ENCODE measurements around the gene PDE7B. TPM values are rescaled to one million over a fixed set of nuclear protein-coding genes. Genes with fewer than 3 reads are reported as not detected.

PDE7B gene
- total and polyA plus RNA-seq, 2 of the 8 experiments (the other 6 are each of a cell fraction or from before 2014, with no cell fraction given): not detected

- Histone ChIP-seq H2BK120ac (replicated peaks; ENCODE audit: low read depth, low read length) (no peak overlapping the region), H3K56ac (replicated peaks; ENCODE audit: insufficient read length, low read depth, low read length) (no peak overlapping the region), H2BK5ac (ENCODE audit: low read depth, low read length) (no peak overlapping the region), H3K4me1 (replicated peaks in 1 of 4; ENCODE audit: control insufficient read depth in 3 of 4, insufficient read depth in 4 of 4, low read length in 3 of 4) (no peaks in the 10 kb centered on the region), H4K8ac (ENCODE audit: extremely low read depth, insufficient read depth, low read length) (no peak overlapping the region), H3K4ac (replicated peaks; ENCODE audit: insufficient read length, low read depth, low read length) (no peak overlapping the region), H3K9me3 (ENCODE audit: insufficient read depth in 2 of 2, low read depth in 1 of 2, low read length in 1 of 2) (no peaks in the 10 kb centered on the region), H4K91ac (replicated peaks; ENCODE audit: insufficient read length, low read length) (no peak overlapping the region), H3K27ac (ENCODE audit: low read depth, low read length) (no peak overlapping the region), H2BK12ac (ENCODE audit: low read depth, low read length) (no peak overlapping the region), H4K20me1 (replicated peaks in 1 of 2; ENCODE audit: control insufficient read depth in 1 of 2, insufficient read depth in 2 of 2, low read length in 2 of 2) (no peaks in the 10 kb centered on the region), H4K5ac (ENCODE audit: insufficient read length, low read depth, low read length) (no peak overlapping the region), H3K27me3 (replicated peaks in 1 of 4; ENCODE audit: control insufficient read depth in 3 of 4, extremely low read depth in 1 of 4, insufficient read depth in 3 of 4, low read length in 3 of 4) (no peaks in the 10 kb centered on the region), H3K9ac (replicated peaks in 1 of 4; ENCODE audit: extremely low read depth in 1 of 4, low read depth in 3 of 4, low read length in 3 of 4) (no peak overlapping the region), H3K4me2 (ENCODE audit: insufficient read depth in 1 of 2, low read depth in 2 of 2, low read length in 2 of 2) (no peak overlapping the region), H3K4me3 (ENCODE audit: extremely low read depth in 1 of 4, insufficient read depth in 2 of 4, low read depth in 3 of 4, low read length in 4 of 4) (no peak overlapping the region), H3K36me3 (ENCODE audit: control insufficient read depth in 2 of 4, insufficient read depth in 4 of 4, low read length in 3 of 4) (no peaks in the 10 kb centered on the region), H2AK5ac (ENCODE audit: low read depth, low read length) (no peak overlapping the region), H2BK20ac (ENCODE audit: low read length) (no peak overlapping the region), H3K23me2 (ENCODE audit: low read depth, low read length) (no peaks in the 10 kb centered on the region), H3K79me2 (ENCODE audit: control insufficient read depth in 1 of 2, insufficient read depth in 2 of 2, low read length in 2 of 2) (no peaks in the 10 kb centered on the region), H2BK15ac (ENCODE audit: low read length) (no peak overlapping the region), H3K79me1 (ENCODE audit: low read depth, low read length) (no peaks in the 10 kb centered on the region), H3K18ac (ENCODE audit: extremely low read depth, low read length) (no peak overlapping the region), H2AFZ (ENCODE audit: low read length) (no peak overlapping the region), H3K14ac (ENCODE audit: insufficient read length) (no peak overlapping the region), H3K23ac (ENCODE audit: insufficient read length) (no peak overlapping the region)
- CTCF ChIA-PET (ENCODE audit: partially characterized antibody): no interaction called here
- DNase-seq (ENCODE audit: low read depth in 1 of 2, low spot score in 2 of 2) (no peak), FAIRE-seq (no peak)
- TF ChIP-seq SIX5 (IDR thresholded peaks at IDR 0.05; ENCODE audit: low read depth, low read length) (no peak), RNF2 (IDR thresholded peaks at IDR 0.05; ENCODE audit: borderline replicate concordance, low read depth, low read length, missing control alignments, poor library complexity, severe bottlenecking) (no peak), SIRT6 (IDR thresholded peaks at IDR 0.05; ENCODE audit: low read length) (no peak), POU5F1 (IDR thresholded peaks at IDR 0.05; ENCODE audit: low read depth, low read length) (no peak), POLR2AphosphoS5 (IDR thresholded peaks at IDR 0.05; ENCODE audit: low read depth, low read length) (no peak), TEAD4 (IDR thresholded peaks at IDR 0.05; ENCODE audit: low read depth, low read length) (no peak), ASH2L (IDR thresholded peaks at IDR 0.05; ENCODE audit: low read length) (no peak), EP300 (IDR thresholded peaks at IDR 0.05; ENCODE audit: borderline replicate concordance in 1 of 2, low read depth in 2 of 2, low read length in 2 of 2) (no peak), SP1 (IDR thresholded peaks at IDR 0.05; ENCODE audit: low read depth, low read length) (no peak), MAFK (IDR thresholded peaks at IDR 0.05; ENCODE audit: low read depth, low read length) (no peak), EZH2 (IDR thresholded peaks at IDR 0.05; ENCODE audit: low read depth, low read length, severe bottlenecking) (no peak), ATF2 (IDR thresholded peaks at IDR 0.05; ENCODE audit: low read length) (no peak)
- POLR2A ChIA-PET (ENCODE audit: partially characterized antibody): no interaction called here
Observed at GRCh38 chr6:136144251-136145023, 292.9 kb downstream of the PDE7B start.

All from H1 (cell line).